CD4-positive, alpha-beta T cell treated with Interleukin-4 for 1 hour (primary cell): Measurements from ENCODE around the gene EIF3B.
A peak's percentile ranks its signal among the peaks of the same experiment; 100 is the strongest.
"Not testable (repeated sequence)": the region's sequence is repeated elsewhere in the genome, so short reads cannot be mapped to it uniquely, and the experiment has no call there.

Experiments used
- DNase-seq, 2 donors: peaks; one replicate each; pipeline ENCODE4 v3.0.0-alpha.2; 2020 to 2022

The EIF3B gene

GRCh38 chr7:2350055-2350454 is 4.6 kb upstream of the EIF3B start:
- no peak for DNase-seq

GRCh38 chr7:2350861-2351260 is 3.8 kb upstream of the EIF3B start:
- DNase-seq = no peak

GRCh38 chr7:2353113-2353935 is 1.3 kb upstream of the EIF3B start:
- no peak for DNase-seq

DNA sequence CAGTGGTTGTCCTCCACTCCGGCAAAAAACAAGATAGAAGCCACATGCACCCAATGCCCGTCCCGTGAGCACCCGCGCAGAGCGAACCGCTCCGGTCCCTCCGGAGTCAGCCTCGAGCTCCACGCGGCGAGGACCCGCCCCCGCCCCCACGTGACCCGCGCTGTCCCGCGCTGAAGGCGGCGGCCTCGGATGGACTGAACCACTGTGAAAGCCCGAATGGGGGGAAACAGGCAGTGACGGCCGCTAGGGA is 766 bp upstream of the EIF3B start:
- DNase-seq = peak; percentile 90 to 91

- DNase-seq = peak in 1 of 2 donors; percentile 8
Observed at GRCh38 chr7:2354939-2355704, 495 bp downstream of the EIF3B start.

DNA sequence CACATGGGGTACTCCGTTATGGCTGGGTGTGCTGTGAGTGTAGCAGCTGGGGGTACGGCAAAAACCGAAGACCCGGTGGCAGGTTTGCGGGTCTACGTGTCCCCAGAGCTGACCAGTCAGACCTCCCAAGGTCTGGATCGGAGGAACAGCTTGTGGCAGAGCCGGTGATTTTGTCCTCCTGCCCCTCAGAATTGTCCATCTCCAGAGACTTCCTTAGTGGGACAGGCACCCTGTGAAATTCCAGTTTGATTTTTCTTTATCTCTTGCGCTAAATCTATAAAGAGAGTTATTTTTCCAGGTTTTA is 1.0 kb downstream of the EIF3B start:
- no peak for DNase-seq

DNA sequence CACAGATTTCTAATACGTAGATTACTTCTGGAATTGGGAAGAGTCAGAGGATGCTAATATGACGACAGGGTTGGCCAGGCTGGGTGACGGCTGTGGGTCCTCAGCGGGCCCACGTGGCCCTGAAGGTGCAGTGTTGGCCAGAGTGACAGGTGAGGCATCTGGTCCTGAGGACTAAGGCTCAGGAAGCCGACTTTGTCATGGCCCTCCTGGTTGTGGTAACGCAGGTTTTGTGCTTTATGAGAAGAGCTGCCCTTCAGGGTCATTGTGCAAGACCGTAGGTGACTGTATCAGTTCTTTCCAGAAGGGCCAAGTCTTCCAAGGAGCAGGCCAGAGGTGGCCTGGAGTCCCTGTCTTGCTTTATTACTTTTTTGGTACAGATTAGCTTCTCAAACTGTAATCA is 2.5 kb downstream of the EIF3B start:
- DNase-seq = no peak

GRCh38 chr7:2357571-2357970 is 2.9 kb downstream of the EIF3B start:
- DNase-seq = no peak

GRCh38 chr7:2358968-2359527 is 4.4 kb downstream of the EIF3B start:
- no peak for DNase-seq

- DNase-seq = no peak
Observed at GRCh38 chr7:2359610-2360009, 5.0 kb downstream of the EIF3B start.

- DNase-seq = no peak
Observed at GRCh38 chr7:2360796-2361195, 6.2 kb downstream of the EIF3B start.

DNA sequence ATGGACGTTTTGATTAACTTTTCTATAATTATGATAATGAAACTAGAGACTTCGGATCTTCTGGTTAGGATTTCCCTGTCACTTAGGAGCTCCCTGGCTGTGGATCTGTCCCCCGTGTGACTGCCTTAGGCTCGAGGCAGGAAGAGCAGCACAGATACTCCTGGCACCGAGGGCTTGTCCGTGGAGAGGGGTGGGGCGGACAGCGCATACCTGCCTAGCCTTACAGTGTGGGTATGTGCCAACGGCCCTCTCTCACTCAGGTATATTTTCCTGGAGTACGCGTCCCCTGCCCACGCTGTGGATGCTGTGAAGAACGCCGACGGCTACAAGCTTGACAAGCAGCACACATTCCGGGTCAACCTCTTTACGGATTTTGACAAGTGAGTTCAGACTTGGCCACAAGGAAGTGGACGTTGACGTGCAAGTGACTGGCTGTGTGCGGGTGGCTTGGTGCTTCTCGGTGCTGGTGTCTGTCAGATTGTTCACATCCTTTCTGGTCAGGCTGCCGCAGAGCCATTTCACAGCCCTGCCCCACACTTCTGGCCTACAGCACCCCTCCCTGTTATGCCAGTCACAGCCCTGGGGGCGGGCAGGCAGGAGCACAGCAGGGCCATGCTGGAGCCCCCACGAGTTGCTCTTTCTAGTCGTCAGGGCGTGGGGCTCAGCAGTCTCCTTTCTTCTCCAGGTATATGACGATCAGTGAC is 7.9 kb downstream of the EIF3B start:
- DNase-seq = no peak

GRCh38 chr7:2369139-2369538 is 14.5 kb downstream of the EIF3B start:
- no peak for DNase-seq

DNA sequence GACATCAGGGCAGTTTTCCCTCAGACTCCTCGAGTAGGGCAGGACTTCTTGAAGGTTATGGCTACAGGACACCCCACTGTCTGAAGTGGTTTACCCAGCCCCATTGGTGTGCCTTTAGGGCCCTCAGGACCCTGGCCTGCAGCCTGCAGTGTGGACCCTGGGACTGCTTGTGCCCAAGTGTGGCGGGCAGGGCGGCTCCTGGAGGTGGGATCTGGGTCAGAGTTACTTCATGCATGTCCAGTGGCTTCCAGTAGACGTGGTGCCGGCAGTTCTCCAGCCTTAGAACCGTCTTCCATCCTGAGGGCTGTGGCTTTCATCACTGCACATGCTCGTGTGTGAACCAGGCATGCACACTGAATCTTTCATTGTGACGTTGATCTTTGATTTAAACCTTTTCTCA is 16.7 kb downstream of the EIF3B start:
- DNase-seq = no peak

DNA sequence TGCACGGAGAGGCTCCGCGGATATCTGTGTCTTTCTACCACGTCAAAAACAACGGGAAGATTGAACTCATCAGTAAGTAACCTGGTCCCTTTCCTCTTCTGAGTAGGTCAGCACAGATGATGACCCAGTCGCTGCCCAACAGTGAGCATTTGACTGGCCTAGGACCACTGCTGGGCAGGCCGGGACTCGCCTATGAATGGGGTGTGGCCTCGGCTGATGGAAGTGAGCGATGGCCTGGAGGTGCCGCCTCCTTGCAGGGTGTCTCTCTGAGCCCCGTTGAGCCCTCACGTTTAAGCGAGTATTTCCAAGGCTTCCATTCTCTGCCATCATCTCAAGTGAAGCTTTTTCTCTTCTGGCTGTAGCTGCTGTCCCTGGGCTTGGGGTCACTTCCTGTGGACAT is 18.1 kb downstream of the EIF3B start:
- no peak for DNase-seq

- DNase-seq = no peak
Observed at GRCh38 chr7:2373124-2373556, 18.5 kb downstream of the EIF3B start.

- DNase-seq = no peak
Observed at GRCh38 chr7:2373646-2374045, 19.0 kb downstream of the EIF3B start.

GRCh38 chr7:2374401-2374800 is 19.8 kb downstream of the EIF3B start:
- DNase-seq = no peak

DNA sequence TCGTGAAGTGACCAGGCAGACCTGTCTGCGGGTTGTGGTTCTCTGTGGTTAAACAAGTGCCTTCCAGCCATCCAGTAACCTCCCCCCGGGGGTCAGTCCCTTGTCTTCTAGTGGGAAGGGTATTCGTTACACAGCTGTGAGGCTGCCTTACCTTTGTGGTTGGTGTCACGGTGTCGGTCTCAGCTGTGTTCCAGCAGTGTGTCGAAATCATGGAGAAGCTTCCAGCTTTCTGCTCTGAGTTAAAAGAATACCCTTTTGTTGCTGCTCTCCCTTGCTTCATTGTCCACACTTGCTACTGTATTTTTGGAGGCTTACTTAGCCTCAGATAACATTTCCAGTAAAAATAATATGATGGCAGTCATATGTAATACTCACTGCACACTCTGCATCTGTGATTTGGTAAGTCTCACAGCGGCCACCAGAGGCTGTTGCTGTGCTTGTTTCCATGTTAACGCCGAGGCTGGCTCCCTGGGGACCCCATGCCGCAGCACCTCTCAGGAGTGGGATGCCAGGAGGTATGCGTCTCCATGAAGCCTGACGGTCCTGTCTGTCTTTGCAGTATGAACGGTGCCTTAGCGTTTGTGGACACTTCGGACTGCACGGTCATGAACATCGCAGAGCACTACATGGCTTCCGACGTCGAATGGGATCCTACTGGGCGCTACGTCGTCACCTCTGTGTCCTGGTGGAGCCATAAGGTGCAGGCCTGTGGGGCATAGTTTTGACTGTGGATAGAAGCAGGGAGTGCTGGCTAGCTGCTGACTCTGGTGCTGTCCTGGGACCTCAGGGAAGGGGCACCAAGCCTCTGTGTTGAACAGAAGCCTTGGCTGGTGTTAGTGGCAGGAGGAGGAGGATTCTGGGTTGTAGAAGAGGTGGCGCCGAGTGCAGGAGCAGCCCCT is 20.5 kb downstream of the EIF3B start:
- DNase-seq = no peak

DNA sequence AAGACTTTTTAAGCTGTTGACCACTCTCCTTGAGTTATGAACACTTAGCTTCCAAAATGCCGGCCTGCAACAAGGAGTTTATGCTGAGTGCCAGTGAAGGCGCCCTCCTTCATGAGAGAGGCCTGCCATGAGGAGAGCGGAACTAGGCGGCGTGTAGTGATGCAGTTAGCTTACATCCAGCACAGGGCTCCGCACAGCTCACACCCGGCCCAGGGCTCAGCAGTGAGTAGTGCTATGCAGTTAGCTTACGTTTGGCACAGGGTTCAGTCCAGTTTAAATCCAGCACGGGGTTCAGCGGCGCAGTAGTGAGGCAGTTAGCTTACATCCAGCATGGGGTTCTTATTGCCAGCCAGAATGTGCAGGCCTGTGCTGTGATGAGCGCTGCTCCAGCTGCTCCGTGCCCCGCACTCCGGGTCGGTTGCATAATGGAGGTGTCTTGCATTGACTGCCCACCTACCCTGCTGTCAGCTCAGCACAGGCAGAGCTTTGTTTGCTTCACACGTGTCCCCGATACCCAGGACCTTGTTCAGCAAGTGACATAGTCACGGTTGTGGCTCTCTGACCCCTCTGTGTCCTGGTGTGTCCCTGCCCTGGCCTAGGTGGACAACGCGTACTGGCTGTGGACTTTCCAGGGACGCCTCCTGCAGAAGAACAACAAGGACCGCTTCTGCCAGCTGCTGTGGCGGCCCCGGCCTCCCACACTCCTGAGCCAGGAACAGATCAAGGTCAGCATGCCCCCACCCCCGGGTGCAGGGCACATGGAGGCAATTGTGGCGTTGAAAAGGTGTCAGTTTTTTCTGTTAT is 21.9 kb downstream of the EIF3B start:
- DNase-seq = no peak

- not testable (repeated sequence) for DNase-seq
Observed at GRCh38 chr7:2377492-2377891, 22.9 kb downstream of the EIF3B start.

- not testable (repeated sequence) for DNase-seq
Observed at GRCh38 chr7:2378125-2378524, 23.5 kb downstream of the EIF3B start.
